Activated CD8-positive, alpha-beta memory T cell treated with anti-CD3 and anti-CD28 coated beads for 36 hours (primary cell): Measurements from ENCODE around the gene ATXN8OS. TPM values are rescaled to one million over a fixed set of nuclear protein-coding genes. Genes with fewer than 3 reads are reported as not detected.

ENCODE experiments used
- total RNA-seq, 2 experiments: library from RNA; stranded (reverse); gene quantifications; one replicate each; pipeline ENCODE4 v1.2.3, GENCODE V29; 2021

Gene ATXN8OS
- total RNA-seq, 2 experiments from 2014 or later = not detected

Other genes with a start within 250 kb of the ATXN8OS start
- not detected for gene KLHL1, start 626 bp downstream of the ATXN8OS start, total RNA-seq